Left ventricle myocardium superior (tissue), 1 donor: ENCODE results near the gene CSPG4. TPM values are rescaled to one million over a fixed set of nuclear protein-coding genes. Genes with fewer than 3 reads are reported as not detected.
"Not testable (repeated sequence)": the region's sequence is repeated elsewhere in the genome, so short reads cannot be mapped to it uniquely, and the experiment has no call there.

Experiments
- ATAC-seq: fragments of 200-7000 bp; cut with Tn5 transposase; one replicate; pipeline ENCODE4 v1.9.1; 2020; ENCODE audit warnings: mild to moderate bottlenecking, moderate library complexity
- DNase-seq: peaks from one replicate; pipeline ENCODE4 v3.0.0-alpha.2; 2020
- intact Hi-C: fragments of 100-400 bp; cut with micrococcal nuclease; formaldehyde crosslinking; loops from one replicate; pipeline ENCODE4 v1.11.0; 2022
- total RNA-seq: library from RNA; stranded (reverse); fragmentation: NEBNext Ultra II Directional; extraction: Animal tissue kit (Norgen Biotek cat#: 25700); gene quantifications from one replicate; pipeline ENCODE4 v1.2.1, GENCODE V29; 2021
- donor health status: DM: no; HTN: yes; CAD: no; lungs with severe emphysema.

The CSPG4 gene
- total RNA-seq, 1 donor from 2014 or later, result 5.2 TPM

- ATAC-seq (no peak), DNase-seq (peak; percentile 57)
- intact Hi-C loops, result no loop called here
Measured at GRCh38 chr15:75713338-75713895, 769 bp upstream of the CSPG4 start.

DNA sequence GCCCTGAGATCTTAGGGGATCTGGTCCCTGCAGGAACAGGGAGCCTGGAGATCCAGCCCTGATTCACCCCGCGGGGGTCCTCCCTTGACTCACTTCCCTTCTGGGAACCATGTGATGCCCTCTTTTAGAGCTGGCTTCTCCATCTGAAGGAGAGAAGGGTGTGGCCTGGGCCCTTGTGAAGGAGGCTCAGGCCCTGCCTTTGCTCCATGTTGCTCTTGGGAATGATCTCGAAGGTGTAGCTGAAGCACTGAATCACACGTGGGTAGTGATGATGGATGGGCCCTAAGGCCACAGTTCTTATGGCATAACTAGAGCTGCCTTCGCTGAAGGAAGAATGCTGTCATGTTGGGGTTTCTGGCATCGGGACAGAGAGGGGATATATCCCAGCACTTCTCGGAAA lies 1.2 kb downstream of the CSPG4 start:
- DNase-seq, ATAC-seq, intact Hi-C loops: not testable (repeated sequence)

DNA sequence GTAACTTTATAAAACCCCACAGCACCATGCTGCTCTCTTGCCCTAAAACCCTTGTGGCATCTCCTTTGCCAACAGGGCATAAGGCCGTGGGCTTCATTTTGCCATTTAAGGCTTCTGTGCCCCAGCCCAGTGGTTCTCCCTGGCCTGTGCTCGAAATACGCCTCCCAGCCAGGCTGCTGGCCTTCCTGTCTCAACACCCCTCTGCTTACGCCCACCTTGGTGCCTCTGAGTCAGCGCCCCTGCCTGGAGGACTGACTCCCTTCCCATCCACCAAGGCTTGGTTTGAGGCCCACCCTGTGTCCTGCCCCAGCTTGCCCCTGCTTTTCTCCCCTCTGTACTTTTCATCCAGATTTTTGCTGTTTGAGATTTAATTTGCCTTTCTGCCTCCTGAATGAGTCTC lies 1.8 kb downstream of the CSPG4 start:
- DNase-seq, ATAC-seq, intact Hi-C loops: not testable (repeated sequence)

- peak; percentile 87 for DNase-seq
- peak; percentile 76 for ATAC-seq
- intact Hi-C loops, result not testable (repeated sequence)
Measured at GRCh38 chr15:75709458-75709857, 3.2 kb downstream of the CSPG4 start.

DNA sequence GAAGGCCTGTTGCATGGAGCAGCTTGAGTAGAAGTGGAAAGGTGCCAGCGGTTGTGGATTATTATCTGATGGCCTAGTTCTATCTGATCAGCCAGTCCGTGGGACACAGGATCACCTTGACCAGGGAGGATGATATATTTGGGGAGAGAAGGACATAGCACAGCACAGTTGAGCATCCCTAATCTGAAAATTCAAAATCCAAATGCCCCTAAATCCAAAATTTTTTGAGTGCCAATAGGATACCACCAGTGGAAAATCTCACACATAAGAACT lies 6.0 kb downstream of the CSPG4 start:
- ATAC-seq, result no peak
- intact Hi-C loops, result no loop called here
- DNase-seq, result no peak

DNA sequence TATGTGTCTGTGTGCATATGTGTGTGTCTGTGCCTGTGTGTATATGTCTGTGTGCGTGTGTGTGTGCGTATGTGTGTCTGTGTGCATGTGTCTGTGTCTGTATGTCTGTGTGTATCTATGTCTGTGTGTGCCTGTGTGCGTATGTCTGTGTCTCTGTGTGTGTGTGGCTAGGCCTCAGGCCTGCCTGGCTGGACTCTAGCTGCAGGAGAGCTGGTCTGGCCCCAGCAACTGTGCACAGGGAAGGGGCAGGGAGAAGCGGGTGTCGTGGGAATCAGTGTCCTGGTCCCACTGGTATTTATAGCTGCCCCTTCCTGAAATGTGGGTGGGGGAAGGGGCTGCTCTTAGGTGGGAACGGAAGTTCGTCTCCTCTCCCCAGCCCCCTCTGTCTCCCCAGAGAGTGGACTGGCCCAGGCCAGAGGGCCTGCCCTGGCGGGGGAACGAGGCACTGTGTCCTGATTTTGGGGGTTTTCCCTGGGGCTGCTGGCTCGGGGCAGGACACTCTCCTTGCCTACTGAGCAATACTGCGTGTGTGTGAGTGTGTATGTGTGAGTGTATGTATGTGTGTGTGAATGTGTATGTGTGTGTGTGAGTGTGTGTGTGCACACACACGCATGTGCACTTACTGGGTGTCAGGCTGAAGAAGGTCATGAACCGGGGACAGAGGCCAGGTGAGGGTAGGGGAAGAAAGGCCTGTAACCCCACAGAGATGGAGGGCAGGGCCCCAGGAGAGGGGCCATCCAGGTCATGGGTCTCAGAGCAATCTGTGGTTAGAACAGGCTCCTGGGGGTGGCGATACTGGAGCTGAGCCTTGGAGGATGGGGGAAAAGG lies 6.6 kb downstream of the CSPG4 start:
- DNase-seq, result no peak
- intact Hi-C loops, result no loop called here
- ATAC-seq, result no peak

DNA sequence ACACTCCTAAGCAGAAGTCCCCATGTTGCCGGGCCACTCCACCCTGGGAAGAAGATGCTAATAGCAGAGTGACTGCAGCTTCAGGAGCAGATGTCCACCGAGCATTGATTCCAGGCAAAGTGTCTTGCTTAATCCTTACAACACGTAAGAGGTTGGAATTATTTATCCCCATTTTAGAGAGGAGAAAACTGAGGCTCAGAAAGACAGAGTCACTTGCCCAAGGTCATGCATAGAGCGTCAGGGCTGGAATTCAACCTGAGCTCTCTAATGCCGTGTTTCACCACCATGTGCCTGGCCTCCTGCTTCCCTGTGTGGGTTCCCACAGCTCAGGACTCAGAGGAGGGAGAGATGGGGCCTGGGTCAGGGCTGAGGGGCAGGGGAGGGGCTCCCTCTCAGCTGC lies 7.3 kb downstream of the CSPG4 start:
- intact Hi-C loops, result not testable (repeated sequence)

GRCh38 chr15:75704618-75705017 lies 8.0 kb downstream of the CSPG4 start:
- intact Hi-C loops, result no loop called here
- DNase-seq (no peak), ATAC-seq (no peak)

More for the DNA sequence above, 7.3 kb downstream of the CSPG4 start:
- not testable (repeated sequence) for ATAC-seq, DNase-seq

GRCh38 chr15:75704263-75704615 lies 8.4 kb downstream of the CSPG4 start:
- DNase-seq (no peak), ATAC-seq (no peak)
- intact Hi-C loops, result no loop called here

DNA sequence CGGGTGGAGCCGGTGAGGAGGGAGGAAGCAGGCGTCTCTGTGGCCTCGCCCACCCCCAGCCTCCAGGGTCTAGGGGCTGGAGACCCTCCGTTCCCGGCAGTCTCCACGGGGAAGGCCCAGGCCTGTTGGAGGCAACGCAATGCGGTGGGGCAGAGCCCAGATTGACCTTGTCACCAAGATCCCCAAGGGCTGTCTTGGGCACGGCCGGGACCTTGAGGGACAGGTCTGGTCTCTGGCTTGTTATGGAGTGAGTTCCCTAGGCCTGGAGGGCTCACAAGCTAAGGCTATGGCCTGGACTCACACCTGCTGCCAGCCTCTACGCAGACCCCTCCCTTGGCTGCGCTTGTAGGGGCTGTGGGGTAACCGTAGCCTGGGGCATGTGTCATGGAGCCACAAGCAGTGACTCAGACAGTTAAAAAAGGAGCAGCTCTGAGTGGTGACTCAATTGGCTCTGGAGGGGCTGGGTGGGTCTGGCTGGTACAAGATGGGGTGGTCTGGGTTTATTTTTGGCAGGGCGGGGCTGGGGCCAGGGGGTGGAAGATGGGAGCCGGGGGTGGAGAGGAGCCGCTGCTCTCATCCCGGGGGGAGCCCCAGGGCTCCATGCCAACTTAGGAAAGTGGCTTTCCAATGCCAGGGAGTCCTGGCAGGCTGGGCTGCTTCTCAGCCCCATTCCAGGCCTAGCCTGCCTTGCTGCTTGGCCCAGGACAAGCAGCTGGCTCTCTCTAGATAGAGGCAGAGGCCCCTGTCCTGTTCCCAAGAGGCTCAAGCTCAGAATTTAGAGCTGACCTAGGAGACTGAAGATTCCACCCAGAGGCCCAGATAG lies 9.0 kb downstream of the CSPG4 start:
- DNase-seq, intact Hi-C loops: not testable (repeated sequence)
- peak; percentile 54 for ATAC-seq

DNA sequence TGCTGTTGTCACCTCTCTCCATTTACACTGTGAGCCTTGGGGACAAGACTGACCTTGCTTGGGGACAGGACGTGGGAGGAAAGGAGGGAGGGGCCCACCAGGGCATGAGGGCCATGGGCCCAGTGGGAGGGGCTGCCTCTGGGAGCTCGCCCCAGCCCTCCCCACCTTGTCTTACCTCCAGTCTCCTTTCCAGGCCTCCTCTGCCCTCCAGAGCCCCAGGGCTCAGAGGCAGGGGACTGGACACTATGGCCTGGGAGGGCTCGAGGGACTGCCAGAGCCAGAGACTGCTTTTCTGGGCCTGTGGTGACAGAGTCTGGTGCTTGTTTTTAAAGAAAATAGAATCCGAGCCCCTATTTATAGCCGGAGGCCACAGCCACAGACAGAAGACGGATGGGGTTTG lies 10.2 kb downstream of the CSPG4 start:
- DNase-seq (no peak), ATAC-seq (no peak)
- intact Hi-C loops, result no loop called here

DNA sequence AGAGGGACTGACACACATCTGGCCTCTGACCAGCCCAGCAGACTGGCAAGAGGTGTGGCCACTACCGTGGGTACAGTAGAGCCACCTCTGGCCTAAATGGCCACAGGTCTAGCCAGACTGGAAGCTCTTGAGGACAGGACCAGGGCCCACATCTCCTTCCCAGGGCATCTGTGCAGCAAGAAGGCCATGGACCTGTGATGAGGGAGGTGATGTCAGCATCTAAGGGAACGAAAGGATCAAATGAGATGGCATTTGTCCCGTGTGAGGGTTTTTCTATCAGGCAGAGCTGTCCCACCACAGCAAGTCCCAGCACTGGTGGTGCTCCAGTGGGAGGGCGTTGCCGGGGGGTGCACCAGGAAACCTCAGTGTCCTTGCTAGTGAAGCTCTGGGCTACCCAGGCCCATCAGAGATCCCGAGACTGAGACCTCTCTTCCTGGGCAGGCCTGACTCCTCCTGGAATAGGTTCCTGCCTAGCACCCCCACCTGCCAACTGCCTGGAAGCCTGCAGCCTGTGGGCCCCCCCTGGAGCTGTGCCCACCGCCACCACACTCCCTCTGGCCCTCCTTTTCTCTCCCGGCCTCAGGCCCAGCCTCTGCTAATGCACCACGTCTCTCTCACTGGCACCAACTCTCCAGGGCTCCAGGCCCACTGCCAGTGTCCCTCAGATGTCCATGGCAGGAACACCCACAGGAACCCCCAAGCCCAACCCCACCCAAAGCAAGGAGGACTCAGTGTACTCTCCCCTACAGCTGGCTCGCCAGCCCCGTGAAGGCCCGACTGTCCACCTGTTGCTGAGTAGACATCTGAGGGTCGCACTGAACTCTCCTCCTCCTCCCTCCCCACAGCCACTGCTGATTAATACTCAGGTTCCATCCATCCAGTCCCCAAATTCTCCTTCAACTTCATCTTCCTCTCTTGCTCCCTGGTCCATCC lies 11.3 kb downstream of the CSPG4 start:
- ATAC-seq, intact Hi-C loops, DNase-seq: not testable (repeated sequence)

GRCh38 chr15:75699961-75700874 lies 12.4 kb downstream of the CSPG4 start:
- intact Hi-C loops, result not testable (repeated sequence)
- peak; percentile 76 for DNase-seq
- ATAC-seq, result peak; percentile 41

GRCh38 chr15:75699517-75699916 lies 13.1 kb downstream of the CSPG4 start:
- intact Hi-C loops, result not testable (repeated sequence)
- ATAC-seq, result peak; percentile 11
- peak; percentile 61 for DNase-seq

GRCh38 chr15:75697974-75698747 lies 14.5 kb downstream of the CSPG4 start:
- intact Hi-C loops, ATAC-seq, DNase-seq: not testable (repeated sequence)

DNA sequence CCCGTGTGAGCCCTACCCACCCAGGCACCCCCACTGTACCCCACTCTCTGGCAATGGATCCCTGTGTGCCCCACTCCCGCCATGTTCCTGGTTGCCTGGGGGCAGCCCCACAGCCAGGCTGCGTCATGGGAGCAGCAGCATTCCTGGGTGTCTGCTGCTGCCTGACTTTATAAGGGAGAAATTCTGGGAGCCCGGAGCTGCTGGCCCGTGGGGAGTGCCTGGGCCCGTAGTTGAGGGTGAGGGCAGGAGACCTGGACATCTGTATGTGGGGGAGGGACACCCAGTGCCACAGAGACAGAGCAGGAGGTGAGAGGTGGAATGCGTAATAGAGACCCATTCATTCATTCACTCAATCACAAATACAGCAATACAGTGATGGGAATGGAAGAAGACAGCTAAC lies 15.1 kb downstream of the CSPG4 start:
- no peak for DNase-seq
- ATAC-seq, result no peak
- intact Hi-C loops, result no loop called here

GRCh38 chr15:75696854-75697259 lies 15.8 kb downstream of the CSPG4 start:
- no peak for ATAC-seq
- intact Hi-C loops, result no loop called here

More at GRCh38 chr15:75696854-75697259, 15.8 kb downstream of the CSPG4 start:
- DNase-seq, result no peak
